GM12878 (cell line): ENCODE results near the gene ELL2. TPM values are rescaled to one million over a fixed set of nuclear protein-coding genes. Genes with fewer than 3 reads are reported as not detected.

Experiments
- BMI1 ChIP-seq: fragments of 450-650 bp; IDR thresholded peaks from 2 replicates; pipeline ENCODE4 v1.6.1; 2016; ENCODE audit warnings: mild to moderate bottlenecking, moderate library complexity, borderline replicate concordance
- CBX3 ChIP-seq: fragments of 200-600 bp; sonication (generic); IDR thresholded peaks from 2 replicates; pipeline ENCODE4 v1.6.1; 2016; ENCODE audit warnings: low read depth, borderline replicate concordance
- CREB1 ChIP-seq: IDR thresholded peaks from 2 replicates; pipeline ENCODE4 v1.6.1; 2012; ENCODE audit warnings: low read depth, mild to moderate bottlenecking, inconsistent platforms
- ESRRA ChIP-seq: IDR thresholded peaks from 2 replicates; pipeline ENCODE4 v1.6.1; 2012; ENCODE audit warnings: mild to moderate bottlenecking, low read length, improper control_type of control experiment
- FOXK2 ChIP-seq: fragments of 450-650 bp; IDR thresholded peaks from 2 replicates; pipeline ENCODE4 v1.6.1; 2017; ENCODE audit warnings: mild to moderate bottlenecking, moderate library complexity
- KLF5 ChIP-seq: fragments of 450-650 bp; IDR thresholded peaks from 2 replicates; pipeline ENCODE4 v1.6.1; 2014; ENCODE audit warnings: mild to moderate bottlenecking; ENCODE audit not compliant: partially characterized antibody
- NRF1 ChIP-seq: conservative IDR thresholded peaks from 2 replicates; pipeline ENCODE4 v1.6.1; 2011; ENCODE audit warnings: mild to moderate bottlenecking, low read depth, low read length, improper control_type of control experiment
- POU2F2 ChIP-seq: IDR thresholded peaks from 3 replicates; pipeline ENCODE4 v1.6.1; 2011; ENCODE audit warnings: low read depth, mild to moderate bottlenecking, low read length, borderline replicate concordance
- TCF12 ChIP-seq: IDR thresholded peaks from 2 replicates; pipeline ENCODE4 v1.6.1; 2011; ENCODE audit warnings: low read depth, mild to moderate bottlenecking, low read length
- WRNIP1 ChIP-seq: IDR thresholded peaks from 2 replicates; pipeline ENCODE4 v1.6.1; 2011; ENCODE audit warnings: low read depth, low read length, improper control_type of control experiment, borderline replicate concordance
- YBX1 ChIP-seq: fragments of 450-650 bp; IDR thresholded peaks from 2 replicates; pipeline ENCODE4 v1.6.1; 2016; ENCODE audit warnings: antibody characterized with exemption
- ZNF217 ChIP-seq: fragments of 450-650 bp; IDR thresholded peaks from 2 replicates; pipeline ENCODE4 v1.6.1; 2017; ENCODE audit warnings: antibody characterized with exemption, mild to moderate bottlenecking
- ZNF24 ChIP-seq: fragments of 450-650 bp; IDR thresholded peaks from 2 replicates; pipeline ENCODE4 v1.6.1; 2017; ENCODE audit warnings: antibody characterized with exemption, mild to moderate bottlenecking
- polyA plus RNA-seq, 11 experiments: library from polyadenylated mRNA; depleted of rRNA in 4 of 11; unstranded in 6 of 11; stranded (reverse) in 5 of 11; fragments of >200 nt; fragmentation: Nextera tagmentation in 4 of 11; fragmentation: Illumina TruSeq in 1 of 11; extraction: Ambion mirVana in 4 of 11; extraction: Trizol in 1 of 11; gene quantifications; 1 replicate in 1 of 11; 2 replicates in 10 of 11; pipeline versions ENCODE4 v1.2.1 to v1.2.3, GENCODE V29; 2011 to 2016; ENCODE audit warnings: inconsistent platforms in 2 of 11, missing spikeins in 2 of 11, low read depth in 1 of 11
- total RNA-seq, 4 experiments: library from RNA; depleted of rRNA in 3 of 4; stranded (reverse); fragments of >200 nt in 3 of 4; fragmentation: Illumina TruSeq in 1 of 4; extraction: Trizol in 1 of 4; gene quantifications; 2 replicates each; pipeline versions ENCODE4 v1.2.1 to v1.2.3, GENCODE V29; 2013 to 2021
- TF ChIP-seq, protein P1 (sequence below): fragments of 450-650 bp; IDR thresholded peaks from 2 replicates; pipeline ENCODE4 v1.6.1; 2018; ENCODE audit warnings: borderline replicate concordance, mild to moderate bottlenecking; ENCODE audit not compliant: partially characterized antibody
- TF ChIP-seq, protein P2 (sequence below): fragments of 450-650 bp; conservative IDR thresholded peaks from 2 replicates; pipeline ENCODE4 v1.6.1; 2017; ENCODE audit warnings: mild to moderate bottlenecking, moderate library complexity
- TF ChIP-seq, protein P3 (sequence below): IDR thresholded peaks from 2 replicates; pipeline ENCODE4 v1.6.1; 2012; ENCODE audit warnings: low read depth, low read length, improper control_type of control experiment
- TF ChIP-seq, protein P4 (sequence below): IDR thresholded peaks from 2 replicates; pipeline ENCODE4 v1.6.1; 2012; ENCODE audit warnings: improper control_type of control experiment, low read depth, low read length; ENCODE audit not compliant: insufficient replicate concordance
- TF ChIP-seq, protein P5 (sequence below): fragments of 450-650 bp; IDR thresholded peaks from 2 replicates; pipeline ENCODE4 v1.6.1; 2017; ENCODE audit warnings: antibody characterized with exemption, mild to moderate bottlenecking, moderate library complexity

The ELL2 gene
- total and polyA plus RNA-seq, 10 of the 15 experiments (the other 5 are each of a cell fraction or from before 2014, with no cell fraction given): 24.2 to 91.4 (median 57.4) TPM

DNA sequence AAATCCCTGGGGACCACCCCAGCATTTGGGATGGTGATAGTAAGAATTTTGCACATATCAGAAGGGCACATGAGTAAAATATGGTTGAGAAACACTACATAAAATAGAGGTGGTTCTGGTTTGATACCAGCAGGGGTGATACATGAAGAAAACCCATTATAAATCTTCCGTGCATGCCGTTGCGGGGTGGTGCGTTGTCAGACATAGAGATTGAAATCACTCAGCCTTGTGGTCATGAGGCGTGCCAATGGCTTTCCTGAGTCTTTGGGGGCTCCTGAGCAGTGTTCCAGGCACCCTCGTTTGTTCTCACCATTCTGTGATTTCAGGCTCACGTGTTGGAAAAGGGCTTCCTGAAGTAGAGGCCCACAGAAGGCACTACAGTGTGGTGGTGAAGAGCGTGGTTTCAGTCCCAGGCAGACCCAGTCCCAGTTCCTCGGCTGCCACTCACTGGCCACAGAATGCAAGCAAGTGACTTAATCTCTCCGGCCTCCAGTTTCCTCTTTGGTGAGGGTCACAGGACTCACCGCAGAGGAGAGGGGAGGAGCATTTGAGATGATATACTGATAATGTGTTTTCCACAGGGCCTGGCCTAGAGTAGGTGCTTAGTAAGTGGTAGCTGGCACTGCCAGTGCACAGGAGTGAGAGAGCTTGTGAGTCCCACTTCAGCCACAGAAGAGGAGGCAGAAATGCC is 118.7 kb downstream of the ELL2 start (continued):
- TF ChIP-seq, protein P1, sequence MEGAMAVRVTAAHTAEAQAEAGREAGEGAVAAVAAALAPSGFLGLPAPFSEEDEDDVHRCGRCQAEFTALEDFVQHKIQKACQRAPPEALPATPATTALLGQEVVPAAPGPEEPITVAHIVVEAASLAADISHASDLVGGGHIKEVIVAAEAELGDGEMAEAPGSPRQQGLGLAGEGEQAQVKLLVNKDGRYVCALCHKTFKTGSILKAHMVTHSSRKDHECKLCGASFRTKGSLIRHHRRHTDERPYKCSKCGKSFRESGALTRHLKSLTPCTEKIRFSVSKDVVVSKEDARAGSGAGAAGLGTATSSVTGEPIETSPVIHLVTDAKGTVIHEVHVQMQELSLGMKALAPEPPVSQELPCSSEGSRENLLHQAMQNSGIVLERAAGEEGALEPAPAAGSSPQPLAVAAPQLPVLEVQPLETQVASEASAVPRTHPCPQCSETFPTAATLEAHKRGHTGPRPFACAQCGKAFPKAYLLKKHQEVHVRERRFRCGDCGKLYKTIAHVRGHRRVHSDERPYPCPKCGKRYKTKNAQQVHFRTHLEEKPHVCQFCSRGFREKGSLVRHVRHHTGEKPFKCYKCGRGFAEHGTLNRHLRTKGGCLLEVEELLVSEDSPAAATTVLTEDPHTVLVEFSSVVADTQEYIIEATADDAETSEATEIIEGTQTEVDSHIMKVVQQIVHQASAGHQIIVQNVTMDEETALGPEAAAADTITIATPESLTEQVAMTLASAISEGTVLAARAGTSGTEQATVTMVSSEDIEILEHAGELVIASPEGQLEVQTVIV: no peak
- no peak for TF ChIP-seq CREB1
- no peak for TF ChIP-seq ZNF24
- TF ChIP-seq KLF5: no peak
- TF ChIP-seq TCF12: no peak
- TF ChIP-seq NRF1: no peak
- TF ChIP-seq, protein P2, sequence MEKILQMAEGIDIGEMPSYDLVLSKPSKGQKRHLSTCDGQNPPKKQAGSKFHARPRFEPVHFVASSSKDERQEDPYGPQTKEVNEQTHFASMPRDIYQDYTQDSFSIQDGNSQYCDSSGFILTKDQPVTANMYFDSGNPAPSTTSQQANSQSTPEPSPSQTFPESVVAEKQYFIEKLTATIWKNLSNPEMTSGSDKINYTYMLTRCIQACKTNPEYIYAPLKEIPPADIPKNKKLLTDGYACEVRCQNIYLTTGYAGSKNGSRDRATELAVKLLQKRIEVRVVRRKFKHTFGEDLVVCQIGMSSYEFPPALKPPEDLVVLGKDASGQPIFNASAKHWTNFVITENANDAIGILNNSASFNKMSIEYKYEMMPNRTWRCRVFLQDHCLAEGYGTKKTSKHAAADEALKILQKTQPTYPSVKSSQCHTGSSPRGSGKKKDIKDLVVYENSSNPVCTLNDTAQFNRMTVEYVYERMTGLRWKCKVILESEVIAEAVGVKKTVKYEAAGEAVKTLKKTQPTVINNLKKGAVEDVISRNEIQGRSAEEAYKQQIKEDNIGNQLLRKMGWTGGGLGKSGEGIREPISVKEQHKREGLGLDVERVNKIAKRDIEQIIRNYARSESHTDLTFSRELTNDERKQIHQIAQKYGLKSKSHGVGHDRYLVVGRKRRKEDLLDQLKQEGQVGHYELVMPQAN: no peak
- no peak for TF ChIP-seq CBX3
- no peak for TF ChIP-seq FOXK2
- TF ChIP-seq ZNF217: no peak
- no peak for TF ChIP-seq YBX1
- TF ChIP-seq POU2F2: no peak
- TF ChIP-seq, protein P3, sequence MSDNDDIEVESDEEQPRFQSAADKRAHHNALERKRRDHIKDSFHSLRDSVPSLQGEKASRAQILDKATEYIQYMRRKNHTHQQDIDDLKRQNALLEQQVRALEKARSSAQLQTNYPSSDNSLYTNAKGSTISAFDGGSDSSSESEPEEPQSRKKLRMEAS: peak; percentile 38; the same call in 1 of the 2 replicates
- TF ChIP-seq ESRRA: no peak
- no peak for TF ChIP-seq WRNIP1
- TF ChIP-seq, protein P4, sequence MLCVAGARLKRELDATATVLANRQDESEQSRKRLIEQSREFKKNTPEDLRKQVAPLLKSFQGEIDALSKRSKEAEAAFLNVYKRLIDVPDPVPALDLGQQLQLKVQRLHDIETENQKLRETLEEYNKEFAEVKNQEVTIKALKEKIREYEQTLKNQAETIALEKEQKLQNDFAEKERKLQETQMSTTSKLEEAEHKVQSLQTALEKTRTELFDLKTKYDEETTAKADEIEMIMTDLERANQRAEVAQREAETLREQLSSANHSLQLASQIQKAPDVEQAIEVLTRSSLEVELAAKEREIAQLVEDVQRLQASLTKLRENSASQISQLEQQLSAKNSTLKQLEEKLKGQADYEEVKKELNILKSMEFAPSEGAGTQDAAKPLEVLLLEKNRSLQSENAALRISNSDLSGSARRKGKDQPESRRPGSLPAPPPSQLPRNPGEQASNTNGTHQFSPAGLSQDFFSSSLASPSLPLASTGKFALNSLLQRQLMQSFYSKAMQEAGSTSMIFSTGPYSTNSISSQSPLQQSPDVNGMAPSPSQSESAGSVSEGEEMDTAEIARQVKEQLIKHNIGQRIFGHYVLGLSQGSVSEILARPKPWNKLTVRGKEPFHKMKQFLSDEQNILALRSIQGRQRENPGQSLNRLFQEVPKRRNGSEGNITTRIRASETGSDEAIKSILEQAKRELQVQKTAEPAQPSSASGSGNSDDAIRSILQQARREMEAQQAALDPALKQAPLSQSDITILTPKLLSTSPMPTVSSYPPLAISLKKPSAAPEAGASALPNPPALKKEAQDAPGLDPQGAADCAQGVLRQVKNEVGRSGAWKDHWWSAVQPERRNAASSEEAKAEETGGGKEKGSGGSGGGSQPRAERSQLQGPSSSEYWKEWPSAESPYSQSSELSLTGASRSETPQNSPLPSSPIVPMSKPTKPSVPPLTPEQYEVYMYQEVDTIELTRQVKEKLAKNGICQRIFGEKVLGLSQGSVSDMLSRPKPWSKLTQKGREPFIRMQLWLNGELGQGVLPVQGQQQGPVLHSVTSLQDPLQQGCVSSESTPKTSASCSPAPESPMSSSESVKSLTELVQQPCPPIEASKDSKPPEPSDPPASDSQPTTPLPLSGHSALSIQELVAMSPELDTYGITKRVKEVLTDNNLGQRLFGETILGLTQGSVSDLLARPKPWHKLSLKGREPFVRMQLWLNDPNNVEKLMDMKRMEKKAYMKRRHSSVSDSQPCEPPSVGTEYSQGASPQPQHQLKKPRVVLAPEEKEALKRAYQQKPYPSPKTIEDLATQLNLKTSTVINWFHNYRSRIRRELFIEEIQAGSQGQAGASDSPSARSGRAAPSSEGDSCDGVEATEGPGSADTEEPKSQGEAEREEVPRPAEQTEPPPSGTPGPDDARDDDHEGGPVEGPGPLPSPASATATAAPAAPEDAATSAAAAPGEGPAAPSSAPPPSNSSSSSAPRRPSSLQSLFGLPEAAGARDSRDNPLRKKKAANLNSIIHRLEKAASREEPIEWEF: no peak
- TF ChIP-seq, protein P5, sequence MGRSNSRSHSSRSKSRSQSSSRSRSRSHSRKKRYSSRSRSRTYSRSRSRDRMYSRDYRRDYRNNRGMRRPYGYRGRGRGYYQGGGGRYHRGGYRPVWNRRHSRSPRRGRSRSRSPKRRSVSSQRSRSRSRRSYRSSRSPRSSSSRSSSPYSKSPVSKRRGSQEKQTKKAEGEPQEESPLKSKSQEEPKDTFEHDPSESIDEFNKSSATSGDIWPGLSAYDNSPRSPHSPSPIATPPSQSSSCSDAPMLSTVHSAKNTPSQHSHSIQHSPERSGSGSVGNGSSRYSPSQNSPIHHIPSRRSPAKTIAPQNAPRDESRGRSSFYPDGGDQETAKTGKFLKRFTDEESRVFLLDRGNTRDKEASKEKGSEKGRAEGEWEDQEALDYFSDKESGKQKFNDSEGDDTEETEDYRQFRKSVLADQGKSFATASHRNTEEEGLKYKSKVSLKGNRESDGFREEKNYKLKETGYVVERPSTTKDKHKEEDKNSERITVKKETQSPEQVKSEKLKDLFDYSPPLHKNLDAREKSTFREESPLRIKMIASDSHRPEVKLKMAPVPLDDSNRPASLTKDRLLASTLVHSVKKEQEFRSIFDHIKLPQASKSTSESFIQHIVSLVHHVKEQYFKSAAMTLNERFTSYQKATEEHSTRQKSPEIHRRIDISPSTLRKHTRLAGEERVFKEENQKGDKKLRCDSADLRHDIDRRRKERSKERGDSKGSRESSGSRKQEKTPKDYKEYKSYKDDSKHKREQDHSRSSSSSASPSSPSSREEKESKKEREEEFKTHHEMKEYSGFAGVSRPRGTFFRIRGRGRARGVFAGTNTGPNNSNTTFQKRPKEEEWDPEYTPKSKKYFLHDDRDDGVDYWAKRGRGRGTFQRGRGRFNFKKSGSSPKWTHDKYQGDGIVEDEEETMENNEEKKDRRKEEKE: no peak
- TF ChIP-seq BMI1: no peak
